Esophagus mucosa (tissue), 1 donor: ENCODE data around the gene ZNF438. TPM values are rescaled to one million over a fixed set of nuclear protein-coding genes. Genes with fewer than 3 reads are reported as not detected.
"Not testable (repeated sequence)": the region's sequence is repeated elsewhere in the genome, so short reads cannot be mapped to it uniquely, and the experiment has no call there.

Experiments used
- ATAC-seq: fragments of 200-7000 bp; cut with Tn5 transposase; one replicate; pipeline ENCODE4 v1.9.1; 2020
- total RNA-seq: library from RNA; stranded (reverse); gene quantifications from one replicate; pipeline ENCODE4 v1.2.4, GENCODE V29; 2023
- donor health status: DM: yes; HTN: yes; CAD: no.

ZNF438 gene
- total RNA-seq, 1 donor from 2014 or later = 2.9 TPM

- no peak for ATAC-seq
Observed at GRCh38 chr10:30984563-30985328, 46.9 kb downstream of the ZNF438 start.

DNA sequence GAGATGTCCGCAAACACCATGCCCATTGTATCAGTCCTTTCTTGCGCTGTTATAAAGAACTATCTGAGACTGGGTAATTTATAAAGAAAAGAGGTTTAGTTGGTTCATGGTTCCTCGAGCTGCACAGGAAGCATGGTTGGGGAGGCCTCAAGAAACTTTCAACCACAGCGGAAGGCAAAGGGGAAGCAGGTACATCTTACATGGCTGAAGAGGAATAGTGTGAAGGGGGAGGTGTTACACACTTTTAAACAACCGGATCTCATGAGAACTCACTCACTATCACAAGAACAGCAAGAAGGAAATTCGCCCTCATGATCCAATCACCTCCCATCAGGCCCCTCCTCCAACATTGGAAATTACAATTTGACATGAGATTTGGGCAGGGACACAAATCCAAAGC is 48.5 kb downstream of the ZNF438 start:
- ATAC-seq = not testable (repeated sequence)

DNA sequence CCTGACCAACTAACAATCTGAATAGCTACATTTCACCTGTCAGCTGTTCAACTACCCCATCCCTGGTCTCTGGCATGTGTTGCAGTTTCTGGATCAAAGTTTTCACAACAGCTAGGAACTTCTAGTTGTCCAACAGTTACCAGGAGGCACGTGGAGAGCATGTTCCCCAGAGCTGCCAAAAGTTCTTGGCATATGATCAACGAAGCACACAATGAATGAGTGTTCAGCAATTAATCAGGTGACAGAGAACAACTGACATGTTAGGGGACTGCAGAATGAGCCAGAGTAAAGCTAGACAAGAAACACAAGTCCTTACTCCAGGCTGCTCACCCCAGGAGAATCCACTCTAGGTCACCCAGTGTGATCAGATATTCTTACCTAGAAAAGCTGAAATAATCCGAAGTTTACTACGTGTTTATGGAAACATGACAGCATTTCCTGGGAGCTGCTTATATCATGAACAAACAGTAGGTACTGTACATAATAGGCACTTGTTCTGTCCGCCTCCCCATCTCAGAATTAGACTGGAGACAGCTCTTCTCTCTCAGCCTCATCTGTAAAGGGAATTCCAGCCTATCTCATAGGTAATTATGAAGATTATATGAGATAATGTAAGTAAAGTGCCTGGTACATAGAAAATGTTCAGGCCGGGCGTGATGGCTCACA is 50.6 kb downstream of the ZNF438 start:
- peak; percentile 88 for ATAC-seq

DNA sequence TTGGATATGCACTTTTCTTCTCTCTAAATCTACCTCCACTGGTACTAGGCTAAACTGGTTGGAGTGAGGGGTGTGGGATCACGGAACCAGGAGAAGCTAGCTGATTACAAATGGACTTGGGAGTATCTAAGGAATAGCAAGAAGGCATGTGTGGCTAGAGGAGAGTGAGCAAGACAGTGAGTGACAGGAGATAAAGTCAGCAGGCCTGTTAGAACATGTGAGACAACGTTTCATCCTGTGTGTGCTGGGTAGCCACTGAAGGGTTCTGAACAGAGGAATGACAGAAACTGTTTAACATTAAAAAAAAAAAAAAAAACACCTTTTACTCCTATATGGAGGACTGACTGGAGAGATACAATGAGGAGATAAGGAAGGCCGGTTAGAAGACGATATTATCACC is 51.7 kb downstream of the ZNF438 start:
- peak; percentile 36 for ATAC-seq

DNA sequence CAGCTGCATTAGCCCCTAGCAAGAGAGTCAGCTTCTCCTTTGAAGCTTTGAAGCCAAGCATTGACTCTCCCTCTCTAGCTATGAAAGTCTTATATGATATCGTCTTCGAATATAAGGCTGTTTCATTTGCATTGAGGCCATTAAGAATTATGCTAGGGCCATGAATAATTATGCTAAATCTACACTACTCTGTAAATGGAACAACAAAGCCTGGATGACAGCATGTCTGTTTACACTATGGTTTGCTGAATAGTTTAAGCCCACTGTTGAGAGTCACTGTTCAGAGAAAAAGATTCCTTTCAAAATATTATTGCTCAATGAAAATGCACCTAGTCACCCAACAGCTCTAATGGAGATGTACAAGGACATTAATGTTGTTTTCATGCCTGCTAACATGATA is 52.8 kb downstream of the ZNF438 start:
- no peak for ATAC-seq

DNA sequence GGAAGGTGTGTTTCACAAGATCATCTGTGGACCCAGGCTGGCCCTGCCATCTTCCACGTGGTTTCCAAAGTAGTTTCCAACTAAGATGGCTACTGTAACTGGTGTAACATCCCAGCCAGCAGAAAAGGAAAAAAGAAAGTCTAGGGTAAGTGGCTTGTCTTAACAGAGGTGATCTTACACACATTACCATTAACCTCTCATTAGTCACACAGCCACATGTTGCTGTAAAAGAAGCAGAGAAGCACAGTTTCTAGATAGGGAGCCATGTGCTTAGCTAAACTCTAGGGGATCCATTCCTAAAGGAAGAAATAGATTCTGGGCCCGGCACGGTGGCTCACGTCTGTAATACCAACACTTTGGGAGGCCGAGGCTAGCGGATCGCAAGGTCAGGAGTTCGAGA is 54.3 kb downstream of the ZNF438 start:
- ATAC-seq = no peak

DNA sequence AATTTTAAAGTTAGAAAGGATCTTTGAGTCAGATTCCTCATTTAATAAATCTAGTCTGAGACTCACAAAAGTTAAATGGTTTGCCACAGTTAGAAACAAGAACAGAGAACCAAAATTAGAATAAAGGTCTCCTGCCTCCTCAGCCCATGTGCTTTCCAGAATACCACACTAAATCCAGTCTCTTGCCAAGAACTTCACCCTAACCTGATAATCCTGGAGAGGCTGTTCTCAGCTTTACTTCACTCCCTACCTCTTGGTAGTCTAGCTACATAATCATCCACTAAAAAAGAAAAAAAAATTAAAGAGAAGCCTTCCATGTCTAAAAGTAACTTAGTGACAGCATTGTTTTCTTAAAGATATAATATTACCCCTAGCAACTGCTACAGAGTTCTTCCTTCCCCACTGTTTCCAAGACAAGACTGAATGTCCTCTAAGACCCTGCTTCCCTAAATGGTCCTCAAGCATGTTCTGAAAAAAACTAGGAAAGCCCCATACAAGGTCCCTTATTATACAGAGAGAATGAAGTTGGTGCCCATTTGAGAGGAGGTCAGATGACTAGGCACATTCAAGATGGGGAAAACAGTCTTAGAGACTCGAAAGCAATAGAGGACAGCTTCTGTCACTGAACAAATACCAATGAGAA is 56.8 kb downstream of the ZNF438 start:
- no peak for ATAC-seq

DNA sequence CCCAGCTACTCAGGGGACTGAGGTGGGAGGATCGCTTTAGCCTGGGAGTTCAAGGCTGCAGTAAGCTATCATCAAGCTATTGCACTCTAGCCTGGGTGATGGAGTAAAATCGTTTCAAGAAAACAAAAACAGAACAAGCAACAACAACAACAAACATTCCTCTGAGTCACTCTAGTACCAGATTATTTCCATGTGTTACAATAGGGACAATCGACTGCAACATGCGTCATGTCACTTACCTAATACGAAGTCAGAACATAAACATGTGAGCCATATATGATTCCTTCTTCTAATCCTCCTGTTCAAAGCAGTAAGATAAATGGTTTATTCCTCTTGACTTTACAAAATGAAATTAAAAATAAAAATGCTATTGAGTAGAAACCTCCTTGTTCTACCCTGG is 57.3 kb downstream of the ZNF438 start:
- no peak for ATAC-seq

DNA sequence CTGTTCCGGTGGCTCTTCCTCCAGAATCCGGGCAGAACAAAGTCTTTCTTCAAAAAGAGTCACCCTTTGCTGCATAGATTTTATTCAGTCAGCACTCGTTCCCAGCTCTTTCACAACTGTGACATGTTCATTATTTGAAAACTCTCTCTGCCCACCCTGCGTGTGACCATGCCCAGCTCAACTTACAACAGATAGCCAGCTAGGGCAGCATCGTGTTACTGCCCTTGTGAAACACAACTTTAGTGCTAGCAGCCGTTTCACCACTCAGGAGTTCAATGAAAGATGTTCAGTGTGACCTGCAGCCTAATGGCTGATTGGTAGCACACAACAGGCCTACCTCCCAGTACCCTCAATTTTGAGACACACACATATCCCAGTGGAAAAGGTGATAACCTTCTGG is 57.9 kb downstream of the ZNF438 start:
- no peak for ATAC-seq

DNA sequence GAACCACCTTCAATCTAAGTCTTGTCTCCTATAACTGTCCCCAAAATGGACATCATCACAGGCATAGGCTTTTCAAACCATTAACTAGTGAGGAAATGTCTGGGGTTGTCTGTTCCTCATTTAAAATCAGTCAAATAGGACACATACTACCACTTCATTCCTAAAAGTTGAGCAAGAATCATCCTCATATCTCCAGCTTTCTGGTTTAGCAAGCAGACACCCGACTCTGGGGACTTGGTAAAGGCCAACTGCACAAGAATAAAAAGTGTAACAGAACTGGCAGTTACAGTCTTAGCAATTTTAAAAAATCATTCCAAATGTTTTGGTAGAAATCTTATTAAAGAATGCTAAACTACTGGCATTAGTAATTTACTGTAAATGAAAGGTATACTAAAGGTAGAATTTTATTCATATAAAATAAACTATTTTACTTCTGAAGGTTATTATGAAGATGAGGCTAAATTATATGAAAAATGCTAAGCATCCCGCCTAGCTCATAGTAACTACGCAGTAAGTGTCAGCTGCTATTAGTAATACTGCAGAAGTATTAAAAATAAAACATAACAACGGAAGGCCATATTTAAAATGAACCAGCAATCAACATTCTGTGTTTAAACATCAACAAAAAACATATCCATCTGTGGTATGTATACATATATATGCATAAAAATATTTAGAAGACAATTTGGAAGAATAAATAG is 60.8 kb downstream of the ZNF438 start:
- no peak for ATAC-seq

- ATAC-seq = no peak
Observed at GRCh38 chr10:30968711-30969110, 63.0 kb downstream of the ZNF438 start.

GRCh38 chr10:30967650-30968410 is 63.8 kb downstream of the ZNF438 start:
- ATAC-seq = no peak

DNA sequence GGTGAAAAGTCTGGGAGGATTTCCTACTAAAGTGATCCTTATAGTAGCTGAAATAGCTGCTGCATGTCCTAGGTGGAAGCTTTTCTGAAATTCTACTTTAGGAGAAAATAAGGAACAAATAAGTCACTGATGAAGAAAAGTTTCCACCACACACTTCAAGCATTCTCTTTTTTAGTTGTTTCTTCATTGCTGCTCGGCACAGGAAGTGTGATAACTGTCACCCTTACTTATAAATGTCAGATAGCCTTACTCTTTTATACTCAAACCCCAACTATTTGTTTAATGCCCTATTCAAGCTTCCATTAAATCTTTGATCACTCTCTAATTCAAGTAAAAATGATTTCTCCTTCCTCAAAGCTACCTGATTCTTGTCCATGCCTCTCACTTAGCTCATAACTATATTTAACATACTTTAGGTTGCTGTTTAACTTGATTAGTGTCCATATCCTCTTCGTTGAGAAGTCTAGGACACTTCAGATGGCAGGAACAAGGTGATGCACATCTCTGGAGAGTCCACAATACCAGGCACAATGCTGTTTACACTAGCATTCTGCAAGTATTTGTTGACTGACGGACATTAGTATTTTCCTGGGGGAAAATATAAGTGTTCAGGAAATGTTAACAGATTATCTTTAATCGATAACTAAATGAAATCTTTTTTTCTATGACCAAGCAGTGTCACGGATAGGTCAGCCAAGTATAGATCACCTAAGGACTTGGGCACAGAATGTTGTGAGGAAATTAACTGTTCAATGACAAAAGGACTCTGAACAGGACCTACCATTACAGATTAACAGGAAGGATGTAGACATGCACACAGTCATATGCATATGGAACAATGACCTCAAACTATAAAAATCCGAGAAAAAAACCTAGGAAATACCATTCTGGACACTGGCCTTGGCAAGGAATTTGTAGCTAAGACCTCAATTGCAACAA is 67.4 kb downstream of the ZNF438 start:
- no peak for ATAC-seq

GRCh38 chr10:30962522-30962921 is 69.1 kb downstream of the ZNF438 start:
- no peak for ATAC-seq

- no peak for ATAC-seq
Observed at GRCh38 chr10:30959836-30960210, 71.8 kb downstream of the ZNF438 start.

DNA sequence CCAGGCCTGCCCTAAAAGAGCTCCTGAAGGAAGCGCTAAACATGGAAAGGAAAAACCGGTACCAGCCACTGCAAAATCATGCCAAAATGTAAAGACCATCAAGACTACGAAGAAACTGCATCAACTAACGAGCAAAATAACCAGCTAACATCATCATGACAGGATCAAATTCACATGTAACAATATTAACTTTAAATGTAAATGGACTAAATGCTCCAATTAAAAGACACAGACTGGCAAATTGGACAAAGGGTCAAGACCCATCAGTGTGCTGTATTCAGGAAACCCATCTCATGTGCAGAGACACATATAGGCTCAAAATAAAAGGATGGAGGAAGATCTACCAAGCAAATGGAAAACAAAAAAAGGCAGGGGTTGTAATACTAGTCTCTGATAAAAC is 82.4 kb downstream of the ZNF438 start:
- not testable (repeated sequence) for ATAC-seq

DNA sequence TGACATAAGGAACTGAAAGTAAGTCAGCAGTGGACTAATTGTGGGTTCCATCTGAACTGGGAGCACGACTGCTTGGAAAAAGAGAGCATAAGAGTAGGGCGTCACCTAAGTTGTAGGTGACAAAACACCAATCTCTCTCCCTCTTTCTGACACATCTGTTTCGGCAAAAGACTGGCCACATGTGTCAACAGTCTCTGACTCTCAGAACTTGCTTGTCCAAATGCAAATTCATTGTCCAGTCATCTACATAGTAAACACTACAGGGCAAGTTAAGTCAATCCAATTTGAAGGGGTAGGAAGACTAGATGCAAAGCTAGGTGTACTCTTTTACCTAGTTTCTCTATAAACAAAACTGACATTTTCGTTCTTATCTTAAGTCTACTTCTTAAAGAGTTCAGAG is 87.7 kb downstream of the ZNF438 start:
- no peak for ATAC-seq

DNA sequence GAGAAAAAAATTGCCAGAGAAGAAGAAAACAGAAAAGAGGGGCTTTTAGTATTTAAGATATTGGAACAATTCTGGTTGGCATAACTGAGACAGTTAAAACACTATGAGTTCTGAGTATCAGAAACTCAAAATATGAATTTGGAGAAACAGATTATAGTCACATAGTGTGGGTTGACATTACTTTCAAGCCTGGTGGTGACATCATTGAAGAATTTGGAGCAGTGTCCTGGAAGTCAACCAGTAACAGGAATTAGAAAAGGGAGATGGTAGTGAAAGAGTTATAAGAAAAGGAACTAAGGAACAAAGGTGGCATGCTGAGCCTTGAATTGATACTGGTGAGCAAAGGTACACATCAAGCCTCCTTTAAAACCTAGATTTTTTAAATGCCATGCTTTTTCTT is 88.2 kb downstream of the ZNF438 start:
- no peak for ATAC-seq

GRCh38 chr10:30940256-30940655 is 91.4 kb downstream of the ZNF438 start:
- no peak for ATAC-seq

DNA sequence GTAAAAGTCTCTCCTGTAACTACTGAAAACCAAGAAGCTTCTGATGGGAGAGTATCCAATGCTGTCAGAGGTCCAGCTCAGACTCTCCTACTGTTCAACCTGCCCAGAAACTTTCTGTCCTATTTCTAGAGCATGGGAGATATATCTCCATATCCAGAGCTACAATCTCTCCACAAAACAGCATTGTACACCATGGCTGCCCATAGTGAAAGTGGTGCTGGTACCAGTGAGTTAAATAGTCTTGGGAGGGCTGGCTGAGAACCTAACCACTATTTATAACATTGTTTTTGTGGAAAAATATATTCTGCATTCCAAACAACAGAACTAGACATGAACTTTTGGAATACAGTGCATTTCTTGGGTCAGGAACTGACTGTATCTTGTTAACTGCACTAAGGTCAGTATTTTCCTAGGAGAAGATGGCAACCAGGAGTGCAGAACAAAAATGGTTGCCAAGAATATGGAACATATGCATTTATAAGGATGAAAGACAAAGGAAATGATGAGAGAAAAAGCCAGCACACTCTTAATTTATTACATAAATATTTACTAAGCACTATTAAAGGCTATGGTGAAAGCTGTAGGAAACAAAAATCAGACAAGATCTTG is 91.9 kb downstream of the ZNF438 start:
- ATAC-seq = no peak

DNA sequence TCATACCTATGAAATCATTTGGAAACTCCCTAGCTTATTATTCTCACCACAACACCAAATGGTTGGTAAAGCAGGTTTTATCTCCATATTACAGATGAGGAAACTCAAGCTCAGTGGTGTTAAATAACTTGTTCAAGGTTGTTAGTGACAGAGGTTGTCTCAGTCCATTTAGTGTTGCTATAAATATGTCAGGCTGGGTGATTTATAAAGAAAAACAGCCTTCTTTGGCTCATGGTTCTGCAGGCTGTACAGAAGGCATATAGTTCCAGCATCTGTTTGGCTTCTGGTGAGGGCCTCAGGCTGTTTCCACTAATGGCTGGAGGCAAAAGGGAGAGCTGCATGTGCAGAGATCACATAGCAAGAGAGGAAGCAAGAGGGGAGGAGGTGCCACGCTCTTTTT is 96.6 kb downstream of the ZNF438 start:
- no peak for ATAC-seq
